Hepatocyte (in vitro differentiated cells): ENCODE results near the gene NUCB1.

ENCODE experiments used
- CTCF ChIP-seq: fragments of 200-600 bp; sonication (generic); IDR thresholded peaks from 2 replicates; pipeline ENCODE4 v1.5.1; 2016; ENCODE audit warnings: antibody characterized with exemption, mild to moderate bottlenecking; ENCODE audit not compliant: poor library complexity
- EZH2 ChIP-seq: fragments of 200-600 bp; sonication (generic); IDR thresholded peaks from 2 replicates; pipeline ENCODE4 v1.6.1; 2016; ENCODE audit warnings: antibody characterized with exemption, mild to moderate bottlenecking, borderline replicate concordance

GRCh38 chr19:48961673-48962028, 61.5 kb downstream of the NUCB1 start:
- no peak for TF ChIP-seq EZH2
- TF ChIP-seq CTCF = no peak
